Putamen (tissue), 1 donor: ENCODE results near the gene TOPBP1.
A peak's percentile ranks its signal among the peaks of the same experiment; 100 is the strongest.

ENCODE experiments used
- DNase-seq: peaks from one replicate; pipeline ENCODE4 v3.0.0-alpha.2; 2016; ENCODE audit warnings: low spot score

Gene TOPBP1

GRCh38 chr3:133608388-133608787 lies 53.4 kb downstream of the TOPBP1 start:
- no peak for DNase-seq

- DNase-seq = no peak
Measured at GRCh38 chr3:133607816-133608215, 53.9 kb downstream of the TOPBP1 start.

GRCh38 chr3:133606902-133607301 lies 54.8 kb downstream of the TOPBP1 start:
- DNase-seq = no peak

GRCh38 chr3:133606342-133606741 lies 55.4 kb downstream of the TOPBP1 start:
- DNase-seq = no peak

GRCh38 chr3:133600572-133601081 lies 61.1 kb downstream of the TOPBP1 start:
- no peak for DNase-seq

- no peak for DNase-seq
Measured at GRCh38 chr3:133599280-133599679, 62.5 kb downstream of the TOPBP1 start.

GRCh38 chr3:133598405-133598804 lies 63.3 kb downstream of the TOPBP1 start:
- DNase-seq = no peak

GRCh38 chr3:133595341-133595740 lies 66.4 kb downstream of the TOPBP1 start:
- DNase-seq = peak; percentile 73

- DNase-seq = no peak
Measured at GRCh38 chr3:133593243-133593642, 68.5 kb downstream of the TOPBP1 start.

GRCh38 chr3:133592843-133593242 lies 68.9 kb downstream of the TOPBP1 start:
- no peak for DNase-seq

- DNase-seq = no peak
Measured at GRCh38 chr3:133591271-133591742, 70.4 kb downstream of the TOPBP1 start.

- no peak for DNase-seq
Measured at GRCh38 chr3:133589503-133589902, 72.2 kb downstream of the TOPBP1 start.

- DNase-seq = no peak
Measured at GRCh38 chr3:133588784-133589465, 72.8 kb downstream of the TOPBP1 start.

GRCh38 chr3:133588035-133588434 lies 73.7 kb downstream of the TOPBP1 start:
- DNase-seq = no peak

GRCh38 chr3:133583396-133583795 lies 78.3 kb downstream of the TOPBP1 start:
- DNase-seq = no peak

GRCh38 chr3:133578548-133579191 lies 83.1 kb downstream of the TOPBP1 start:
- DNase-seq = no peak

GRCh38 chr3:133576169-133576568 lies 85.6 kb downstream of the TOPBP1 start:
- no peak for DNase-seq

GRCh38 chr3:133575086-133575485 lies 86.7 kb downstream of the TOPBP1 start:
- DNase-seq = no peak

GRCh38 chr3:133574260-133574881 lies 87.4 kb downstream of the TOPBP1 start:
- peak; percentile 62 for DNase-seq

GRCh38 chr3:133573629-133574194 lies 88.0 kb downstream of the TOPBP1 start, which contains the start of gene CDV3:
Gene CDV3, plus strand, starts transcription at chr3:133573686. Its CDS starts 359 bp downstream, at chr3:133574045.
- no peak for DNase-seq

GRCh38 chr3:133573054-133573628 lies 88.6 kb downstream of the TOPBP1 start:
- peak; percentile 100 for DNase-seq
